Activated naive CD8-positive, alpha-beta T cell treated with anti-CD3 and anti-CD28 coated beads, Interleukin-2, amount 10 ng/mL, durations not matched to agents 7 days and 5 days (primary cell): Measurements from ENCODE around the gene SOX13. TPM values are rescaled to one million over a fixed set of nuclear protein-coding genes. Genes with fewer than 3 reads are reported as not detected.

Source experiments
- ATAC-seq: fragments of 150-1000 bp; cut with Tn5 transposase; one replicate; pipeline ENCODE4 v1.10.0; 2021; ENCODE audit warnings: low read depth, moderate library complexity
- POLR2A ChIA-PET: fragments of 350-600 bp; sonication (Branson Sonifier 250); formaldehyde crosslinking; loops from one replicate; lab custom pipeline; 2021; ENCODE audit warnings: antibody characterized with exemption; lab: Charles Lee
- DNase-seq: peaks from one replicate; pipeline ENCODE4 v3.0.0; 2021
- H3K27ac Mint-ChIP-seq: one replicate; pipeline ENCODE4 v1.8.0; 2022; ENCODE audit warnings: mild to moderate bottlenecking, mixed read lengths
- H3K27me3 Mint-ChIP-seq: one replicate; pipeline ENCODE4 v1.8.0; 2022; ENCODE audit warnings: mild to moderate bottlenecking, moderate library complexity, mixed read lengths
- H3K36me3 Mint-ChIP-seq: one replicate; pipeline ENCODE4 v1.8.0; 2021; ENCODE audit warnings: mild to moderate bottlenecking, mixed read lengths
- H3K4me1 Mint-ChIP-seq: one replicate; pipeline ENCODE4 v1.8.0; 2021; ENCODE audit warnings: mixed read lengths
- H3K4me3 Mint-ChIP-seq: one replicate; pipeline ENCODE4 v1.8.0; 2022; ENCODE audit warnings: mild to moderate bottlenecking, moderate library complexity, mixed read lengths
- H3K9me3 Mint-ChIP-seq: one replicate; pipeline ENCODE4 v1.8.0; 2021; ENCODE audit warnings: mixed read lengths
- total RNA-seq, 2 experiments: library from RNA; stranded (reverse); gene quantifications; one replicate each; pipeline ENCODE4 v1.2.3, GENCODE V29; 2021

The SOX13 gene
- total RNA-seq, 2 experiments from 2014 or later = 3.9 to 4.0 TPM

DNA sequence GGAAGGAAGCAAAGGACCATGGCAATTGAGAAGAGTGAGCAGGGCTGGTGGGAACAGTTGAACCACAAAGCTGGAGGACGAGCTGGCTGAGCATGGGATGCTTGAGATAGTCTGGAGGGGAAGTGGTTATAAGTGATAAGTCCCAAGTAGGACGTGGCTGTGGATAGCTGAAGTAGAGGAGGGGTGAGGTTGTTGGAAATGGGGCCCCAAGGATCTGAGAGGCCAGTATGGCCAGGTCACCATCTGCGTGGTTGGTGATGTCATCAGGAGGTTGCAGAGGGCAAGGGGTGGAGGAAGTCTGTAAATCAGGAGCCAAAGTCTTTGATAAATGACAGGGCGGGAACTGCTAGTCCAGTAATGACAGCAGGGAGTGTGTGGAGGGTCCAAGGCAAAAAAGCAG, 104.2 kb downstream of the SOX13 start:
- Mint-ChIP-seq H3K27ac (no peak overlapping the region), H3K9me3 (peaks cover 4% of the 10 kb centered on the region), H3K4me3 (no peak overlapping the region), H3K36me3 (no peaks in the 10 kb centered on the region), H3K27me3 (peaks cover 7% of the 10 kb centered on the region), H3K4me1 (no peaks in the 10 kb centered on the region)
- POLR2A ChIA-PET = no interaction called here
- ATAC-seq = no peak
- DNase-seq = no peak

Other genes starting within 250 kb of the SOX13 start
- 100 to 1,000 TPM; 128 to 154 TPM for gene SNRPE, start 211.5 kb upstream of the SOX13 start, total RNA-seq
- gene ETNK2, start 78.9 kb downstream of the SOX13 start, total RNA-seq = 1 to 10 TPM in 1 of 2 experiments, under 1 TPM in 1; 0.75 to 1.5 TPM
- not detected for gene REN, start 93.2 kb downstream of the SOX13 start, total RNA-seq
- gene KISS1, start 123.4 kb downstream of the SOX13 start, total RNA-seq = not detected
- not detected for gene GOLT1A, start 140.9 kb downstream of the SOX13 start, total RNA-seq